Measurements from ENCODE around the gene GLRA1.
A peak's percentile ranks its signal among the peaks of the same experiment; 100 is the strongest.
"Not testable (repeated sequence)": the region's sequence is repeated elsewhere in the genome, so short reads cannot be mapped to it uniquely, and the experiment has no call there.

Gene GLRA1

GRCh38 chr5:151917904-151918303 is 6.7 kb downstream of the GLRA1 start:
- no peak for DNase-seq (ENCODE audit: low read depth)

DNA sequence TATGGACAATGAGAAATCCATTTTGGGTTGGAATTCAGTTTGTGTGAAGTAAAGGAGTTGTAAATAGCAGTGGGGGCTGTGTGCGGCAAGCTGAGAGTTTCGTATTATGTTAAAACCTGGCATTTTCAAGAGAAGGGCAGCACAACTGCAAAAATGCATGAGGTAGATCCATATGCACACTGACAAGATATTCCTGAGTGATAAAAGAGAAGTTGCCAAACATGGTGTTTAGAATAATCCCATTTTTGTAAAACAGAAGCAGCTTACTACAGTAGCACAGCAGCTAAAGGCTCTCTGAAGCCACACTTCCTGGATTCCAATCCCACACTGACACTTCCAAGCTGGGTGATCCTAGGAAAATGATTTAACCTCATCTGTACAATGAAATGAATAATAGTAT is 11.2 kb downstream of the GLRA1 start:
- no peak for DNase-seq (ENCODE audit: low read depth)

DNA sequence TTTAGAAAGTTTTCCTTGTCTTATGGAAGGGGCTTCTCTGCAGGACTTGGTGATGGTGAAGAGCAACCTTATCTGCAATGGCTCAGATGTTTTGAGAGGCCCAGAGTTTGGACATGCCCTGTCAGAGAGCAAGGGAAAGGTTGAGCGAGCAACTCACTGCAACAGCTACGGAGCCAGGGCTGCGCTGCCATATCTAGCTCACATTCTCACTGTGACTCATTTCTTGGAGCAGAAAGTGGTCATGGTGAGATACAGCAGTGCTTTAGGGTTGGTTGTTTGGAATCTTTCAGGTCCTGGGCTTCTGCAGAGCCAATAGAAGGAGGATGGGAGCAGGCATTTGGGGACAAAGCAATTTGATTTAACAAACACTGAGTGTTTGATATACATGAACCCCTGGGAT is 12.3 kb downstream of the GLRA1 start:
- no peak for DNase-seq (ENCODE audit: low read depth)

- DNase-seq (ENCODE audit: low read depth) = no peak
Measured at GRCh38 chr5:151911011-151911410, 13.6 kb downstream of the GLRA1 start.

- DNase-seq (ENCODE audit: low read depth) = no peak
Measured at GRCh38 chr5:151909628-151910027, 15.0 kb downstream of the GLRA1 start.

DNA sequence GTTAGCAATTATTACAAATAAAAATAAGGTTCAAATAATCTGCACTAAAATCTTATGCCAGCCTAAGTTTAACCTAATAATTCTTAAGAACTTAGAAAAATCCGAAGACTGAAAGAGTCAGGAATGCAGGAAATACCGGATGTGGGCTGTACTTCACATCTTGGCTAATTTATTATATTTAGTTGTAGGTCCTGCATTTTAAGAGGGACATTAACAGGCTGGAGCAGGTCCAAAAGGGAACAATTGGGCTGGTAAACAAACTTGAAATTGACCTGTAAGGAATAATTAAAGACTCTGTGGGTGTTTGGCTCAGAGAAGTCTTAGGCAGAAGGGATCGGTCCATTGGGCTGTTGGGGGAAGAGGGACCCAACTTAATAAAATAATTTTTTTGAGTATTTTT is 18.4 kb downstream of the GLRA1 start:
- no peak for DNase-seq (ENCODE audit: low read depth)

DNA sequence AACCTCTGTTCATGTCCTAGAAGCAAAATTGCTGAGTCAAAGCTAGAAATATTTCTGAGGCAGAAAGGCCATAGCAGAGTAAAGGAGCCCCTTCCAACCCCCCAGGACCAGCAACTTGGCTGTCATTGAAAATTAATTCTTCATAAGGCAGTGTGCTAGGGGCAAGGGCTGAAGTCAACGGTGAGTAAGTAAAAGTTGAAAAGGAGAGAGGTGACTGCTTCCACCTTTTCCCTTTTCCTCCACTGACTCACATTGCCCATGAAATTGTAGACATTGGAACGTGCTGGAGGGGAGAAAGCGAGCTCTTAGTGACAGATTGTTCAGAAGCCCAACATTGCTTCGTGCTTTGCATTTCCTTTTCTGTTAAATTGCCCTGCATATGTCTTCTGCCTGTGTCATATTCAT is 19.1 kb downstream of the GLRA1 start:
- no peak for DNase-seq (ENCODE audit: low read depth)

DNA sequence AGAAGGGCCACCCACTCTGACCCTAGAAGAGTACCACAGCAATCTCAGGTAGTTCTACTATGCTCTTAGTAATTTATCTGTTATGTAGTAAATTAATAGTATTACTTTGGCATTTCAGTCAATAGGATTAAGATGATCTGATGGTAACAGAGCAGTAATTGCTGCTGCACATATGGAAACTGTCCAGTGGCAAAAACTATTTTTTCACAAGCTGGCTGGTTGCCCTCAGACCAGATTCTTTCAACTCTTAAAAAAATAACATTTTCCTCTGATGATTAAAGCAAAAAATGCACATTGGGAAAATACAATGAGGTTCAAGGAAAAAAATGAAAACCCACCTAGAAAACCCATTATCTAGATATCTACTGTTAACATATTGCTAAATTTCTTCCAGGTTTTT is 19.7 kb downstream of the GLRA1 start:
- no peak for DNase-seq (ENCODE audit: low read depth)

DNA sequence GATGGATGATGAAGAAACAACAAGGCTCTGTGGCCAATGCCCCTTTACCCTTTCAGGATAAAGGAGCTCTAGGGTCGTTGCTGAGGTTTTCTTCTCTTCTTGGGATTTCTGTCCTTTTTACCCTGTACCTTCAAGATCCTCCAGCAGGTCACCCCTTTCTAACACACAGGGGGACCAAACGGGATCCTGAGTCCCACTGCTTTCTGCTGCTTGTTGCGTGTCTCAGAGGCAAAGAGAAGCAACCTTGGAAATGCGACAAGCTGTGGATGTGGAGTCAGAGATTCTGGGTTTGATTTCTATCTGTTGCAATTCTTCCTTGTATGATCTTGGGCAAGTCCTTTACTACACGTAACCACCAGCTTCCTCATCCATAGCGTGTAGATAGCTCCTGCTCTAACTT is 20.5 kb downstream of the GLRA1 start:
- no peak for DNase-seq (ENCODE audit: low read depth)

DNA sequence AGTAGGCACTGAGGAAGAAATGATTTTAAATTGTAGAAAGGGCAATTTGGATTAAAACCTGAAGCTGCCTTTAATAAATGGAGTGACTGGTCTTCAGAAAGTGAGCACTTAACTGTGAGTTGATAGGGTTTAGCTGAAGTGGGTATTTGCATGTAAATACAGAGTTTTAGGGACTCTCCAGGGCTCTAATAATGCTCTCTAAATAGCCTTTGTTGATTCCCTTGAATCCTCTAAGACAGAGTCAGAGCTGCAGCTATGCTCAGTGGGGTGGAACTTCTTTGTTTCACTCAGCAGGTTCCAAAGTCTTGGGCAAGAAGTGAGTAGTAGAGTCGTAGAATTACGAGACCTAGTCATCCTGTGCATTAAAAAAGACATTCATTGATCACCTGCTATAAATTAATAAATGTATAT is 21.4 kb downstream of the GLRA1 start:
- DNase-seq (ENCODE audit: low read depth) = no peak

GRCh38 chr5:151902215-151902614 is 22.4 kb downstream of the GLRA1 start:
- no peak for DNase-seq (ENCODE audit: low read depth)

DNA sequence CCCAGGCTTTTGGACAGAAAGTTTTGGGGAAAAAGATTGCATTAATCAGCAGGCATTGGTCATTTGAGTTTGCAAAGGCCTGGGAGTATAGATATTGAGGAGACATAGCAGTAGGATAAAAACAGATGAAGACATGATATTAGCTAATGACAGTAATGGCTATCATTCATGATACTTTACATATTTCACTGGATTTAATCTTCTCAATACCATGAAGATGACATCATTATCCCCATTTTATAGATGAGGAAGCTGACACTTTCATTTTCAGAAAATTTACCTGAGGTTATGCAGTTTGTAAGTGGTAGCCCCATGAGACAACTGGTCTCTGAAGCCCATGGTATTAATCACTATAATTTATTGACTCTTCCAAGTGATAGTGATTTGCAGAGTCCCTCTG is 23.0 kb downstream of the GLRA1 start:
- no peak for DNase-seq (ENCODE audit: low read depth)

DNA sequence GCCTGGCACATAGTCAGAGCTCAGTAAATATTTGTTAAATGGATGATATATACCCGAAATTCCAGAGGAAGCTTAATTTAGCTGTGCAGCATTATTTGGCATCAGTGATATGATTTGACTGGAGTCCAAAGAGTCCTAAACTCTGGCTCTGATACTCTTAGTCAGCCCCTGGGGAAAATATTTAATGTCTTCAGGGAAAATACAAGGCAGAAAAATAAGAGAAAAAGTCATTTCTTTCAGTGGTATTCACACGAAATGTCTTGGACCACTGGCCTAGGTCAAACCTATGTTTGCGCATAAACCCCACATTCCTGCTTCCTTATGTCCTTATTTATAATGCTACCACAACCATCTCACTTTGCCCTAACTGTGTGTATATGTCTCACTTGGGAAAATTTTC is 23.8 kb downstream of the GLRA1 start:
- DNase-seq (ENCODE audit: low read depth) = no peak

DNA sequence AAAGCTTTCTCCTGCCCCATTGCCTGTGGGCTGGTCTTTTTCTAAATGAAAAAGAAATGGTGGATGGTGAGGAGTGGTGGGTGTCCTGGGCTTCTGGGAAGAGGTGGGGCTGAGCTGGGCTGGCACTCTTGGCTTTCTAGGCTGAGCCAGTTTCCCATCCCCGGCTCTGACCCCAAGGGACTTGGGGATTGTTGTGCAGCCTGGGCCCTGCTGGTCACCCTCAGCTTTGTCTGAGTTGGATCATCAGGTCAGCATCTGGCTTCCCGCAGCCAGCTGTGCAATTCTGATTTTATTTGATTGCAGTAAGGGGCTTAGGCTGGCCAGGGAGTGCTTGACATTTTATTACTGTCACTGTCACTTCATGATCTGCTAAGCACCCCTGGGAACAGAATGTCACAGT is 25.3 kb downstream of the GLRA1 start:
- no peak for DNase-seq (ENCODE audit: low read depth)

DNA sequence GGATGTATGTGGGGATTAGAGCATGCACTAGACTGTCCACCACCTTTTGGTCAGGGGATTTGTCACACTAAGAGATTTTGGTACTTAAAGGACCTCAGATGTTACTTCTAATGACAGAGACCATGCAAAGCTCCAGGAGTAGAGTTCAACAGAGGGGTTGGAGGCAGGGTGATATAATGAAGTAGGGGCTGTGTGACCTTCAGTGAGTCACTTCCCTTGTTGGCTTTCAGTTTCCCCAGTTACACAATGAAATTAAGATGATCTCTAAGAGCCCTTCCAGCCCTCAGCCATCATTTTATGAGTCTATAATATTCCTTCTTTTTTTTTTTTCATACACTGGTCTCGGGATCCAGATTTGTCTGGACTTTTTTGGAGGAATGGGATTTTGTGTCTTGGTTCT is 26.8 kb downstream of the GLRA1 start:
- no peak for DNase-seq (ENCODE audit: low read depth)

GRCh38 chr5:151897020-151897552 is 27.6 kb downstream of the GLRA1 start:
- no peak for DNase-seq (ENCODE audit: low read depth)

GRCh38 chr5:151896031-151896691 is 28.5 kb downstream of the GLRA1 start:
- peak; percentile 71 for DNase-seq (ENCODE audit: low read depth)

DNA sequence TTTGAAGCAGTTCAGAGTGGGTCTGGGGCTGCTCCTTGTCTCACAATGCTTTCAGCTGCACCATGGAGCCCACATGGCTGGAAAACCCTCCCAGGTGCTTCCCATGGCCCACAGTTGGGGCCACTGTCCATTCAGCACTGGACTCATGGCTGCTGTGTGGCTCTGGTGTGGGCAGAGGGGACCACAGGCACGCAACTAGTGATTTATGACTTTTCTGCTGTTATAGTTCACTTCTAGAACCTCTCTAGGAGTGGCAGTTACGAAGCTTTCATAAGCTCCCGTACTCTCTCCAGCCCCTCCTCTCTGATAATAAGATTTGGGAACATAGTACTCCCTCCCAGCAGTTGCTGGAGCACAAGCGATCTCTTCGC is 29.0 kb downstream of the GLRA1 start:
- no peak for DNase-seq (ENCODE audit: low read depth)

GRCh38 chr5:151893485-151893884 is 31.2 kb downstream of the GLRA1 start:
- not testable (repeated sequence) for DNase-seq (ENCODE audit: low read depth)

DNA sequence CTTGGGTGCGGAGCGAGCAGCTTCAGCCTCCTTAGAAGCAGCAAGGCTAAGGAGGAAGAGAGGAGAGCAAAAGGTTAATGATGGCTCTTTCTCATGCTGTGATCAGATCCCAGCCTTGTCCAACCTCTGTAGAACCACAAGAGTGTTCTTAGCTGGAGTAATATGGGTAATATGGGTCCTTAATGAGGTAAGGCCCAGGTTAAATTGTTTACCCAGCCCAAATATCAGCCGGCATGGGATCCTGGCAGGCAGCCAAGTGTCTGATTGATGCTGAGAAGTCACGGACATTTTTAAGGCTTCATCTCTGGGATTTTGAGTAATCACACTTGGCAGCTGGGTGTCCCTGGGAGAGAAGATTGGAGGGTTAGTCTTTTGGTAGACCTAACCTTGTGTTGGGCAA is 32.3 kb downstream of the GLRA1 start:
- no peak for DNase-seq (ENCODE audit: low read depth)

DNA sequence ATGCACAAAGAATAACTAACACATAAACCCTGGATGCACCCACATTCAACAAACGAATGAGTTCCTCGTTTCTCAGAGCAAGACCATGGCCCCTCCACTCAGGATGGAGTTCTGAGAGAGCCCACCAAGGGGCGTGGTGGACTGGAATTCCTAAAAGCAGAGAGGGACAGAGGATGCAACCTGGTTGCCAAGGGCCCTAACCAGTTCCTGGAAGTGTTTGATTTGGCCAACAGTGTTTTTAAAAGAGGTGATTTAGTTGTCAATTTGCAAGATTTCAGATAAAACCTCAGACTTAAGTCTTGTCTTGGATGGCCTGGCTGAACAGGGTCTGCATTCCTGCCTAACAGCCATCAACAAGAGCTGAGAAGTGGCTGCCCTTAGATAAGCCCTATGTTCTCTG is 34.4 kb downstream of the GLRA1 start:
- DNase-seq (ENCODE audit: low read depth) = no peak

- DNase-seq (ENCODE audit: low read depth) = no peak
Measured at GRCh38 chr5:151889614-151890013, 35.0 kb downstream of the GLRA1 start.

- no peak for DNase-seq (ENCODE audit: low read depth)
Measured at GRCh38 chr5:151886546-151887275, 37.9 kb downstream of the GLRA1 start.

Measured in HS-27A (cell line).